Ascending aorta (tissue), 2 donors: Measurements from ENCODE around the gene CAMTA1. TPM values are rescaled to one million over a fixed set of nuclear protein-coding genes. Genes with fewer than 3 reads are reported as not detected.

ENCODE experiments used
- DNase-seq, 2 donors: peaks; one replicate each; pipeline ENCODE4 v3.0.0-alpha.2; 2019; ENCODE audit warnings: low spot score in 2 of 2
- H3K27ac ChIP-seq, 2 donors: fragments of 200-600 bp; sonication (generic); one replicate each; pipeline ENCODE4 v1.5.1; 2016 to 2017; ENCODE audit warnings: mild to moderate bottlenecking in 1 of 2
- H3K27me3 ChIP-seq: fragments of 200-600 bp; sonication (generic); one replicate; pipeline ENCODE4 v1.5.1; 2017
- H3K36me3 ChIP-seq, 2 donors: fragments of 200-600 bp; sonication (generic); one replicate each; pipeline ENCODE4 v1.5.1; 2016
- H3K4me1 ChIP-seq, 2 donors: fragments of 200-600 bp; sonication (generic); one replicate each; pipeline ENCODE4 v1.5.1; 2016 to 2017; ENCODE audit warnings: mild to moderate bottlenecking in 1 of 2
- H3K4me3 ChIP-seq, 2 donors: fragments of 200-600 bp; sonication (generic); one replicate each; pipeline ENCODE4 v1.5.1; 2016 to 2017; ENCODE audit warnings: mild to moderate bottlenecking in 1 of 2
- H3K9me3 ChIP-seq, 2 donors: fragments of 200-600 bp; sonication (generic); one replicate each; pipeline ENCODE4 v1.5.1; 2016
- CTCF ChIP-seq, 3 experiments: fragments of 200-600 bp in 2 of 3; fragments of 450-650 bp in 1 of 3; sonication (generic) in 2 of 3; IDR thresholded peaks; one replicate each; pipeline ENCODE4 v1.5.1; 2016 to 2019; ENCODE audit warnings: antibody characterized with exemption in 3 of 3, mild to moderate bottlenecking in 1 of 3, moderate library complexity in 1 of 3
- intact Hi-C: fragments of 100-400 bp; cut with DNase I; formaldehyde crosslinking; loops from one replicate; pipeline ENCODE4 v1.15.1; 2023
- total RNA-seq: library from RNA; depleted of rRNA; stranded (reverse); fragments of >200 nt; gene quantifications from one replicate; pipeline ENCODE4 v1.1.0, GENCODE V29; 2016

Gene CAMTA1
- total RNA-seq, 1 donor from 2014 or later: 53.3 TPM

- no peak for TF ChIP-seq CTCF (IDR thresholded peaks at IDR 0.05)
- no peaks in the 10 kb centered on the region for H3K9me3 ChIP-seq
- H3K27me3 ChIP-seq: no peaks in the 10 kb centered on the region
- no peak overlapping the region for H3K4me3 ChIP-seq
- H3K27ac ChIP-seq: no peak overlapping the region
- DNase-seq: no peak
- intact Hi-C loops: no loop called here
- H3K4me1 ChIP-seq: no peaks in the 10 kb centered on the region
- no peaks in the 10 kb centered on the region for H3K36me3 ChIP-seq
Measured at GRCh38 chr1:7453038-7453437, 667.8 kb downstream of the CAMTA1 start.

GRCh38 chr1:7454052-7454815 lies 669.0 kb downstream of the CAMTA1 start:
- H3K4me1 ChIP-seq: no peaks in the 10 kb centered on the region
- H3K27ac ChIP-seq: no peak overlapping the region
- H3K4me3 ChIP-seq: no peak overlapping the region
- peak in 1 of 3 experiments; percentile 20 for TF ChIP-seq CTCF (IDR thresholded peaks at IDR 0.05)
- H3K27me3 ChIP-seq: no peaks in the 10 kb centered on the region
- DNase-seq: no peak
- H3K9me3 ChIP-seq: no peaks in the 10 kb centered on the region
- intact Hi-C loops: no loop called here
- no peaks in the 10 kb centered on the region for H3K36me3 ChIP-seq

- intact Hi-C loops: no loop called here
- Histone ChIP-seq H3K4me1 (no peaks in the 10 kb centered on the region), H3K4me3 (peak overlapping the region in 1 of 2 donors; percentile 16), H3K27ac (no peak overlapping the region), H3K36me3 (no peaks in the 10 kb centered on the region), H3K27me3 (no peaks in the 10 kb centered on the region), H3K9me3 (no peaks in the 10 kb centered on the region)
- no peak for DNase-seq
- TF ChIP-seq CTCF (IDR thresholded peaks at IDR 0.05): no peak
Measured at GRCh38 chr1:7454895-7455784, 669.9 kb downstream of the CAMTA1 start.

GRCh38 chr1:7455796-7456721 lies 670.8 kb downstream of the CAMTA1 start:
- H3K4me3 ChIP-seq: peak overlapping the region in 1 of 2 donors; percentile 16
- H3K27me3 ChIP-seq: no peaks in the 10 kb centered on the region
- no peaks in the 10 kb centered on the region for H3K9me3 ChIP-seq
- H3K36me3 ChIP-seq: no peaks in the 10 kb centered on the region
- DNase-seq: no peak
- H3K27ac ChIP-seq: no peak overlapping the region
- no peaks in the 10 kb centered on the region for H3K4me1 ChIP-seq
- intact Hi-C loops: no loop called here
- TF ChIP-seq CTCF (IDR thresholded peaks at IDR 0.05): no peak

GRCh38 chr1:7456722-7457082 lies 671.4 kb downstream of the CAMTA1 start:
- Histone ChIP-seq H3K36me3 (no peaks in the 10 kb centered on the region), H3K27me3 (no peaks in the 10 kb centered on the region), H3K9me3 (no peaks in the 10 kb centered on the region), H3K4me1 (no peaks in the 10 kb centered on the region), H3K4me3 (no peak overlapping the region), H3K27ac (no peak overlapping the region)
- intact Hi-C loops: no loop called here
- no peak for DNase-seq
- no peak for TF ChIP-seq CTCF (IDR thresholded peaks at IDR 0.05)
